ENCODE data around the gene RASSF4.

RASSF4 gene

DNA sequence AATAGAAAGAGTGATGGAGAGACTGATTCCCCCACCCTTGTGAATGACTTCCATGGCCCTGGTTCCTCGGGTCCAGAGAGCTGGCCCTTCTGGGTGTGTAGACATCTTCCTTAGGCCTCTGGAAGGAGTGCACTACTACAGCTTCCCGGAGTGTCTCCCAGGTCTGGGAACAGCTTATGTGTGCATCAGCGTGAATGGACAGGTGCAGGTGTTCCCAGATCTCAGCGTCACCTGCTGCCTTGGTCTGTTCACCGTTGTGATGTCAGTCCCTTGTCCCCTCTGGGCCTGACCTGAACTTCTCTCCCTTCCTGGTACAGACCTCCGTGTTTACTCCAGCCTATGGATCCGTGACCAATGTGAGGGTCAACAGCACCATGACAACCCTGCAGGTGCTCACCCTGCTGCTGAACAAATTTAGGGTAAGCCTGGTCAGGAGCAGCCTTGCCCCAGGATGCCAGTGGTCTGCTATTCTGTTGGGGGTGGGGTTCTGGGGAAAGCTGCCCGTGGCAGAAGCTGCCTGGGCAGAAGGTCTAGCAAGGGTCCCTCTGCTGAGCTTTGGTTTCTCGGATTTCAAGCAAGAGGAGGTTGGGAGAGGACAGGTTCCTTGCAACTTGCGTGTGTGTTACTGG, 29.5 kb downstream of the RASSF4 start:
- DNase-seq (ENCODE audit: low read depth in 2 of 2, low spot score in 1 of 2) = no peak

DNA sequence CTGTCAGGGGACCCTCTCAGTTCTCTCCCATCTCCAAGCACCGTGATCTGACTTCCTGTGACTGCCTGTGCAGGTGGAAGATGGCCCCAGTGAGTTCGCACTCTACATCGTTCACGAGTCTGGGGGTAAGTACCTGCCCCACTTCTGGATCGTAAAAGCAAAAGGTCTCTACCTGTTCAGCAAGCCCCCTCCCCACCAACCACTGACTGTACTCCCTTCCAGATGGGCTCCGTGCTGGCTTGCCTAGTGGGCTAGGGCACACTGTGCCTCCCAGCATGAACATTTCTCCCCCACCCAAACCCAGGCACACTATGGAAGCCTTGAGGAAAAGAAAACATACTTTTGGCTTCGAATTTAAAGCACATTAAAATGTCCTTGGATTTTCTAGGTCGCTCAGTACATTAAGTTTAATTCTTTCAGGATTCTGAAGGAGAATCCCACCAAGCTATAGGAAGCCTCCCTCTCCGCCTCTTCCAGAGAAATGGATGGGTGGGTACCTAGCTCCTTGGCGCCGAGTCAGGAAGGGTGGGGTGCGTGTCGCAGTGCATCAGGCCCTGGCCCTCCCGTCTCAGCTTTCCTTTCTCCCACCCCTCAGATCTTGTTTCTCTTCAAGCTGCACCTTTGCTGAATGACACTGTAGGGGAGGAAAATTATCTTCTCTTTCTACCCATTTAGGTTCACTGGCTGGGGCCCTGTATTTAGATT, 30.1 kb downstream of the RASSF4 start:
- DNase-seq (ENCODE audit: low read depth in 2 of 2, low spot score in 1 of 2) = no peak

DNA sequence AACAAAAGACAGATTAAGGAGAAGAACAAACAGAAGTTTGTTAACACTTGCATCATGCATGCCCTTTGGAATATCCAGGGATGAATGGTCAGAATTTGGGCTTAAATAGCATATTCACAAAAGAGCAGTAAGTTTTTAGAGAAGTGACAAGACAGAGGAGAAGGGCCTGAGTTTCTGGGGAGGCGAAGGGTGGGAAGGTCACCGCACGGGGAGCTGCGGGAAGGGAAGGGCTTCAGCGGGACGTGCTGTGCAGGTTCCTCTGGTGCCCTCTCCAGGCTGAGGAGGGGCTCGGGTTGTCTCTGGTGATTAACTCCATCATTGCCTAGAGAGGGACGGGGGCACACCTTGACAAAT, 30.7 kb downstream of the RASSF4 start:
- no peak for DNase-seq (ENCODE audit: low read depth in 2 of 2, low spot score in 1 of 2)

DNA sequence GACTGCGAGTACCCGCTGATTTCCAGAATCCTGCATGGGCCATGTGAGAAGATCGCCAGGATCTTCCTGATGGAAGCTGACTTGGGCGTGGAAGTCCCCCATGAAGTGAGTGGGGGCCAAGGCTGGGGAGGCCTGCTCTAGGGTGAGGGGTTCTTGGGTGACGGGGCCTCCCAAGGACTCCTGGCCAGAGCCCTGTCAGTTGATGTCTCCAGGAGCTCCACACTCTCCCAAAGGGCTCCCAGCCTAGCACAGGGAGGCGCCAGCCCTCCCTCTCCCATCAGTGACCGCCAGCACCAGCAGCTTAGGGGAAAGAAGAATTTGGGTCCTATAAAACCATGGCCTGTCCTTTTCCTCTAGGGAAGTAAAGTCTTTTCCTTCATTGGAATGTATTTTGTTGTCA, 31.4 kb downstream of the RASSF4 start:
- no peak for DNase-seq (ENCODE audit: low read depth in 2 of 2, low spot score in 1 of 2)

DNA sequence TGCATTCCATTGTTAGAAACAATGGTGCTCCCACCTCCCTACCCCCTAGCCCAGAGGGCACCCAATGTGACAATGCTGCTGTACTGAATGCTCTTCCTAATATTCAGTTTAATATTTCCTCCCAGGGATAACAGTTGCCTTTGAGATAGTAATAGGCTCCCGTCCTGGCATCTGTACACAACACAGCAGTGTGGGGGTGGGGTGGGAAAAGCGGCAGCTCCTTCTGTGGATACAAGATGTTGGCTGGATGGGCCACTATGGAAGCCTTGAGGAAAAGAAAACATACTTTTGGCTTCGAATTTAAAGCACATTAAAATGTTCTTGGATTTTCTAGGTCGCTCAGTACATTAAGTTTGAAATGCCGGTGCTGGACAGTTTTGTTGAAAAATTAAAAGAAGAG, 32.0 kb downstream of the RASSF4 start:
- DNase-seq (ENCODE audit: low read depth in 2 of 2, low spot score in 1 of 2) = no peak

DNA sequence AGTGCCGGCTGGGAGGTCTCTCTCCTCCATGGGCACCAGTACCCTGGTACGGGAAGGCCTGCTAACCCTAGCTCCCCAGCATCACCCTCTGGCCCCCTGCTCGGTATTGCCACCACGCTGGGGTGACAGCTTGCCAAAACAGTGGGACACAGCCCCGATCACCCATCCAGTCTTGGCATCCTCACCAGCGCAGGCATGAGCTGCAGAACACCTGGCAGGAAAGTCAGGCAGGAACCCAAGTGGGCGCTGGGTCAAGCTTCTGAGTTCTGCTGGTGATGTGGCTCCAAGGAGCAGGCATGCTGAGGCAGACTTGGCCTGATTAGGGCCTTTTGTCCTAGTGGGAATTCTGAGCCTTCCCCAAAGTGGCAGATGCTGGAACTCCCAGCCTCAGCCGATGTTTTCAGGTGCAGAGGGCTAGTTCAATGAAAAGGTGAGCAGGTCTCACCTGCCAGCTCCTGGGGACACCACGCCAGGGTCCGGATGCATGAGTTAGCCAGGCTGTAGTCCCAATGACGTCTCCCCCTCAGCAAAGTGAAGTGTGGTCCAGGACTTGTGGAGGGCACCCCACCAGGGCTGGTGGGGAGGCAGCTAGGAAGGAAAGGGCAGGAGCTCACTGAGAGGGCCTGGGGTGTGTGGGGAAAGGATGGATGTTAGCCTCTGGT, 32.6 kb downstream of the RASSF4 start:
- DNase-seq (ENCODE audit: low read depth in 2 of 2, low spot score in 1 of 2) = no peak

DNA sequence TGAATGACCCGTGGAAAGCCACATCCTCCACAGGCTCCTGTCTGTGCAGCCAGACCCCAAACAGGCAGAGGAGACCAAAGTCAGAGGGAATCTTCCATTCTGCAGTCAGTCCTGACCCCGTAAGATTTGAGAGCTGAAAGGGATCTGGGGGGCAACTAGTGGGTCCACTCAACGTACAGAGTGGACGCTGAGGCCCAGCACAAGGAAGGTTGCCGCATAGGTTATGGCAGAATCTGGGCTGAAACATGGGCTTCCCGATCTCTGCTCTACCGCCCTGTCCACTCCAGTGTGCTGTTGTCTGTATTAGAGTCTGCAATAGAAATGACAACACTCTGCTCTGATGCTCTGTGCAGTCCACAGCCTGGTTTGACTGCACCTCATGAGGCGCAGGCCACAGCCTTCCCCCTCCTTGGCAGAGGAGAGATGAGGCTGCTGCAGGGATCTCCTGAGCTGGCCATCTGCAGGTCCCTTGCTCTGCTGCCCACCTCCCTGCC, 33.2 kb downstream of the RASSF4 start:
- DNase-seq (ENCODE audit: low read depth in 2 of 2, low spot score in 1 of 2) = no peak

DNA sequence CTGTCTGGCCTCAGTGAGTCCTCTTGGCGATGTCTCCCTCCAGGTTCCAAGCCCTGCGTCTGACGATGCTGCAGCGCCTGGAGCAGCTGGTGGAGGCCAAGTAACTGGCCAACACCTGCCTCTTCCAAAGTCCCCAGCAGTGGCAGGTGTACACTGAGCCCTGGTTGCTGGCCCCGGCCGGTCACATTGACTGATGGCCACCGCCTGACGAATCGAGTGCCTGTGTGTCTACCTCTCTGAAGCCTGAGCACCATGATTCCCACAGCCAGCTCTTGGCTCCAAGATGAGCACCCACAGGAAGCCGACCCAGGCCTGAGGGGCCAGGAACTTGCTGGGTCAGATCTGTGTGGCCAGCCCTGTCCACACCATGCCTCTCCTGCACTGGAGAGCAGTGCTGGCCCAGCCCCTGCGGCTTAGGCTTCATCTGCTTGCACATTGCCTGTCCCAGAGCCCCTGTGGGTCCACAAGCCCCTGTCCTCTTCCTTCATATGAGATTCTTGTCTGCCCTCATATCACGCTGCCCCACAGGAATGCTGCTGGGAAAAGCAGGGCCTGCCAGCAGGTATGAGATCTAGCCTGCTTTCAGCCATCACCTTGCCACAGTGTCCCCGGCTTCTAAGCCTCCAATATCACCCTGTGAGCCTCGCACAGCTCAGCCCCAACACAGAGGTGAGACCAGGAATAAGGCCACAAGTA, 33.8 kb downstream of the RASSF4 start:
- DNase-seq (ENCODE audit: low read depth in 2 of 2, low spot score in 1 of 2) = no peak

DNA sequence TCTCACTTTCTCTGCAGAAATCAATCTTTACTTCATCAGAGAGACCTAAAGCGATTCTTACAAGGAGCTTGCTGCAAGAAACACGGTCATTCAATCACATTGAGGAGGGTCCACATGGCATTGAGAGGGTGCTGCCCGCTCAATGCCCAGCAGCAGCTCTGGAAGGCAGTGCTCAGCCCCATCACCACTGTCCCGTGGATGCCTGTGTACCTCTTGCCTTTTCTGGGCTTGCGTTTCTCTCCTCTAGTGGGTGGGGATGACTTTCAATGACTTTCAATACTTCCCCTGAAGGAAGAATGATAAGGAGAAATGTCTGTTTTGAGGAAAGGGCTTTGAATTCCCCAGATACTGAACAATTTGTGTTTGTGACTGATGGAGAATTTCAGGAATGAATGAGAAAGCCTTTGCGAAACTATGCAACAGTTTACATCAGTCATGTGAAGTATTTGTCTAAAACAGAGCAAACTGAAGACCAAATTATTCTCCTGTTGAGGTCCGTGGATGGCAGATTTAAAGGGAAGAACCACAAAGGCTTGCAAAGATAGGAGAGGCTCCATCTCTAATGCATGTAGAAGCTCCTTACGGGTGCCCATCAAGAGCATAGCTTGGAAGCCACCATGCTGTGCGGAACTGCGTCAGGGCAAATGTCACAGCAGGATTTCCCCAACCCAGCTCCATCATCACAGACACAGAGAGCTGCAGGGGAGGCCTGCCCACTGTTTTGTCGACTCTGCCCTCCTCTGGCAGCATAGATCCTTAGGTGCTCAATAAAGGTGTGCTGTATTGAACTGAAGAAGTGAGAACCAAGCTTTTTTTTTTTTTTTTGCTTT, 34.5 kb downstream of the RASSF4 start:
- no peak for DNase-seq (ENCODE audit: low read depth in 2 of 2, low spot score in 1 of 2)

DNA sequence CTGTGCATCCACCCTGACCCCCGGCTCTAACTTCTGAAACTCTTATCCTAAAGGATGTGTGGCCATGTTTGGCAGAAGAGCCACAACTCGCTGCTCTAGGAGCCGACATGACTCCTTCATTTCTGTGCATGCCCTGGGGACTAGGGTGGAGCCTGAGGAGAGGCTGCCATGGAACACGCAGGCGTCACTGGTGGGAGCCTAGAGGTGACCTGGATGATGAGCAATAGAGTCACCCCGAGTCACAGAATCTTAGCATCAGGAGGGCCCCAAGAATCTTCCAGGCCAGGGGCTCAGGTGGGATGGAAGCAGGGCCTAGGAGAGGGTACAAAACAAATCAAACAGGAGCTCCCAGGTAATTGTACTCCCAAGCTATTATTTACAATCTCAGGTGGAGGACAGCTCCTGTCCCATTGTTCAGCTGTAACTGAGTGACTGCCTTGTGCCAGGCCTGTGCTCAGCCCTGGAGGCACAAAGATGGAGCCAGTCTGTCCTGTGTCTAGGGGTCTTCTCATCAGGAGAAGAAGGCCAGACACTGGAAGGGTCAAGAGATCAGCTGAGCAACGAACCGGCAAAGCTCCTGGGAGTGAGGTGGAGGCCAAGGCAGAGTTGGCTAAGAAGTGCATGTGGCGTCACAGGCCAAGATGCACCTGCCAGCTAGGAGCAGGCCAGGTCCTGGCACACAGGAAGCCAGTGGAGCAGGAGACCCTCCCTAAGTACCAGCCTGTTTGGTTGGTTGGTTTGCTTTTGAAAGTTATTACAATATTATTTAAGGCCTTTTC, 35.3 kb downstream of the RASSF4 start:
- DNase-seq (ENCODE audit: low read depth in 2 of 2, low spot score in 1 of 2) = no peak

DNA sequence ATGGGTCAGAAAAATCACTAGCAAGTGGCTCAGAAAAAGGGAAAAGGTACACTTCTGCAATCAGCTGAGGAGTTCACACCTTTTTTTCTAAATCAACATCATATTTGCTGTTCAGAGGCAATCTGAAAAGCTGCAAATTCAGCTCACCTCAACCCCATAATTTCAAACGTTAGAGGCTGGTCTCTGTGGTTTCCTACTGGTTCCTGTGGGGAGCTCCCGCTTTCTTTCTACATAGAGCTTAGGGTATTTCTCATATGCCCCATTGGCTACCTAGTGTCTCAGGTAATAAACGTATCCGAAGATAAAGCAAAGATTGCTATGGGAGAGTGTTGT, 35.9 kb downstream of the RASSF4 start:
- DNase-seq (ENCODE audit: low read depth in 2 of 2, low spot score in 1 of 2) = no peak

DNA sequence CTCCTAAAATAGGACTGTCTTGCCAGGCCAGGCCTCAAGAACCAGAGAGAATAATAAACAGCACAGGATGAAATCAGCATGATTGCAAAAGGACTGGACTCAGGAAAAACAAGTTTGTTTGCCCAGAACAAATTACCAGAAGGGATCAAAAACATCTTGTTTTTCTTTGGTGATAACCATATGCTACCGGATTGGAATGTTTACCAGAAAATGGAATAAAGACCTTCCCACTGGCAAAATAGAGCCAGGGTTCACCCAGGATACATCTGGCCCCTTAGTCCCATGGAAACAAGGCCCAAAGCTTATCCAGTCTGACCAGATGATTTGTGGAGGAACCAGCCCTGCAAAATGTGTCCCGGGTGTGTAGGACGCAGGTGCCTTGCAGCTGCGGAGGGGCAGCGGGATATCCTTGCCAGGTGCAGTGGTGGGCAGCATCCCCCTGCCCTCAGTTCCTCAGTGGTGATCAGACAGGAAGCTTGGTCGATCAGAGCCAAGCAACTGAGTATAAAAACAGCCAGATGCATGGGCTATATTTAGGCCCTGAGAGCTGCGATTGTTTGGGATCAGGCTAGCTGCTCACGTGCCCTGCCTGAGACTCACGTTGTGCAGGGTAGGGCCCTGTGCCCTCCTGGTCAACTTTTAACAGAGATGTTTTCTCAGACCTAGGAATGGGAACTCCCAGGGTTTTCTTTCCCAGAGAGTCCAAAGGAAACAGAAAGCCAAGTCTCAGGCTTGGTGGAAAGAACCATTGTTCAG, 36.5 kb downstream of the RASSF4 start:
- no peak for DNase-seq (ENCODE audit: low read depth in 2 of 2, low spot score in 1 of 2)

DNA sequence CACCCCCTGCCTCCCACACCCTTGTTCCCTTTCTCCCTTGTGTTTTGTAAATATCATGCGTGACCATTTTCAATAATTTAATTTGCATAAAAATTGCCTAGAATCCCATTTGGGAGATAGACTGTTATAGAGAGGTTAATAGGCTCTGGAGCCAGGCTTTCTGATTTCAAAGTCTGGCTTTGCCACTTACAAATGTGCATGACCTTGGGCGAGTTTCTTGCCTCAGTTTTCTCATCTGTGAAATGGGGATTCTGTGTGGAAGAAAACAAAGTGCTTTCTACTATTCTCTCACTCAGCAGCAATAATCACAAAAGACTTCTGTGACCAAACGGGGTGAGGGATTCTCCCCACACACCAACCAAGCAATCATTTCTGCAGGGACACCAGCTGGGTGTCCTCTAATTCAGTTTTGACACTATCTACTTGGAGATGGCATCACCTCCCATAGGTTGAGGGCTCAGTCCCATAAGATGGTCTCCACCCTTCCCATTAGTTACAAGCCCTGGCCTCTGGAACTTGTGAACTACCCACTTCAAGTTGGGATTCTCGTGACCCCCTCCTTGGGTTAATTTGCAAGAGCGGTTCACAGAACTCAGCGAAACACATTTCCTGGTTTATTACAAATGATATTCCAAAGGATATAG, 37.6 kb downstream of the RASSF4 start:
- DNase-seq (ENCODE audit: low read depth in 2 of 2, low spot score in 1 of 2) = no peak

DNA sequence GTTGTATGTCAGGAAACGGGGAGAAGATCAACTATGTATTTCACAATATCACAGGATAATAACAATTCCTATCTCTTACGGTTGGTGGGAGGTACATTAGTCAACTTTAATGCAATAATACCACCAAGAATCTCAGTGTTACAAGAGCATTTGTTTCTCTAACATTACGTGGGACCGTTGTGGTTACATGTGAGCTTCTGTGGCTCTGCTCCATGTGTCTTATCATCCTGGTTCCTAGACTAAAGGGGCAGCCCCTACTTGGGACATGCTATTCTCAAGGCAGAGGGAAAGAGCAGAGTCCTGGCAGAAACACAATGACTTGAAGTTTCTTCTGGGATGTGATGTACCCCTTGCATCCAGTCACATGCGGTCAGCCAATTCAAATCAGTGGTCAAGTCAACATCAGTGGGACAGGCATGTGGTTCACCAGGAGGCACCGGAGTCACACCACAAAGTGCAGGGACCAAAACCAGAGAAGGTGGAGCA, 38.6 kb downstream of the RASSF4 start:
- no peak for DNase-seq (ENCODE audit: low read depth in 2 of 2, low spot score in 1 of 2)

DNA sequence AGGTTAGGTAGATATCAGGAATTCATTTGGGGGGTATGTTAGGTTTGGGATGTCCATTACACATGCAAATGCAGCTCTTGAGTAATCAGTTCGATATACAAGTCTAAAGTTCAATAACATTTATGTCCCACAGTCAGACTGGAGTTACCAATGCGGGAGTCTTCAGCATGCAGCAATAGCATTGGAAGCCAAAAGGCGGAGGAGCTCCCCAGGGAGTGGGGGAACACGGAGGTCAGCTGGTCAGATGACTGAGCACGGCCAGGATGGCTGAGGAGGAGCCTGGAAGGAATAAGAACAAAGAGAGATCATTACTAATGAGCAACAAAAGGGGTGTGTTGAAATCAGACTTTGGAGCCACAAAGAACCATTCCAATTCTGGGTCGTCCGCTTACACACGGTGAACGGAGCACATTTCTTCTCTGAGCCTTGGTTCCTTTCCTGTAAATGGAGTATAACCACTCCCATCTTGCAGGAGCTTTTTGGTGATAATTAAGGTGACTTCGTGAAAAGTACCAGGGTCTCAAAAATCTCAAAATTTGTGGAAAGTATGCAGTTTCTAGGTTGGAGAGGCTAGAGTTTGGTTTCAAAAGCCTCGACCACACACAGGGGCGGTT, 40.6 kb downstream of the RASSF4 start:
- DNase-seq (ENCODE audit: low read depth in 2 of 2, low spot score in 1 of 2) = no peak

DNA sequence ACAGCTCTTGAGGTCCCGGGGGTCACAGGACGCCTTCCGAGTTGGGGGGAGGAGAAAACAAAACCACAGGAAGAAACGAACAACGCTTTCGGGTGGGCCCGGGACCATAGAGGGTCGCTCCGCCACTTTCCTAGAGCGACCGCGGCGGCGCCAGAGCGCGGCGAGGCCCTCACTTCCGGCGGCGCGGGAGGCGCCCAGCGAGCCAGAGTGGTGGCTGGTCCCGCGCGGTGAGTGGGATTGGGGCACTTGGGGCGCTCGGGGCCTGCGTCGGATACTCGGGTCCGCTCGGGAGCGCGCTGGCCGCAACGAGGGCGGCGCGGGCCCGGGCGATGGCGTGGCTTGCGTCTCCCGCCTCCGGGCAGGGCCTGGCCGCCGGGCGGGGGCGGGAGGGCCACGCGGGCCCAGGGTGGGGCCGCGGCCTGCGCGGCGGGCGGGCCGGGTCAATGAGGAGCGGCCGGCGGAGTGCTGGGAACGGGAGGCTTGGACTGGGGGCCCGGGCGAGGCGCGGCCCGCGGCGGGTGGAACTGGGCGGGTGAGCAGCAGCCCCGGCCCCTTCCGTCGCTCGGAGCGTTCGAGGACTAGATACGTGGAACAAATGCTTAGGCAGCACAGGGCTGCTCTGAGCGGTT, 41.3 kb downstream of the RASSF4 start, which contains the start of gene ZNF22:
TSS of gene ZNF22 (plus strand) at position 172 of the 629 bp plus-strand sequence. CDS start 2,446 bp downstream, outside the sequence.
- peak; percentile 34 to 51 for DNase-seq (ENCODE audit: low read depth in 2 of 2, low spot score in 1 of 2)

DNA sequence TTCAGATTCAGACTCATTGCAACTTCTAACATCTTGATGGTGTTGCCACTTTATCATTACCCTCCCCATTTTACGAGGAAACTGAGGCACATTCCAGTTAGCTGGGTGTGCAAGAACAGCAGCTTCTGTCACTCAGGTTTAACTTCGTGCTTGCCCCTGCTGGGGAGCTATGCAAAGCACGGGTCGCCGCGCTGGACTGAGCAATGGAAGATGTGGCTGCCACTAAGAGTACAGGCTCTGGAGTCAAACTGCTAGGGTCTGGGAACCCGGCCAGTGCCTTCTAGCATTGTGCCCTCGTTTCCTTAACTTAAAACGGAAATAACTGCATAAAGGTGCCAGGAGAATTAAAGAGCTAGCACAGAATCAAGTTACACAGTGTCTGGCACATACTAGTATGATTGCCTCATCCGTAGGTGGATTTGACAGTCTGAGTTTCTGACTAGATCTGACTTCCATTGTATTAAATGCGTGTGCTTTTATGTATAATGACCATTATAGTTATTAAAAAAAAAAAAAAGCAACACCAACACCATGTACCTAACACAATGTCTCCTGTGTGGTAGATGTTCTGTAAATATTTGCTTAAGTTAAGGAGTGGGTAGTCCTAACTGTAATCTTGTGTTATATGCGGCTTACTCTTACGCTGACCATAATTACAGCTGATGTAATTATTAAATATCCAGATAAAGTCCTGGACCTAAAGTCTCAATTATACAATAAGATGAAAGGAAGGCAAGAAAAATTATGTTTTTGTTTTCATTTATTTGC, 42.0 kb downstream of the RASSF4 start:
- peak; percentile 7 to 15 for DNase-seq (ENCODE audit: low read depth in 2 of 2, low spot score in 1 of 2)

All from stimulated activated CD8-positive, alpha-beta memory T cell treated with anti-CD3 and anti-CD28 coated beads, Interleukin-4, amount 100 ng/mL, for 1 hour (primary cell).